Measurements from ENCODE around the gene TBC1D21. TPM values are rescaled to one million over a fixed set of nuclear protein-coding genes. Genes with fewer than 3 reads are reported as not detected.

Gene TBC1D21
- total and polyA plus RNA-seq, 8 donors, result not detected

DNA sequence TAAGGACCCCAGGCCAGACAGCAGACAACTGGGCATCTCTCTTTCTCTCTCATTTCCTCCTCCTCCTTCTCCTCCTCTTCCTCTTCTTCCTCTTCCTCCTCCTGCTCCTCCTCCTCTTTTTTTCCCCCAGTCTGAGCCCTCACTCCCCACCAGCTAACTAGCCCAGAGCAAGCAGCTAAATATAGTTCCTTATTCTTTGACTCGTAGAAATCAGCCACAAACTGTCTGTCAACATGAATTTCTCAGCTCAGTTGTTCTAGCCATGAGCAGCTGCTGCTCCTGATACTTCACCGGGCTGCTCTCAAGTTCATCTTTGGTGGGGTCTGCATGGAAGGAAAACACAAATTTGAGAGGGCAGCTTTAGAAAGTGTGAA lies 33.7 kb downstream of the TBC1D21 start:
- ATAC-seq, result no peak
- no peak overlapping the region for H3K4me3 ChIP-seq
- FAIRE-seq, result no peak
- no peaks in the 10 kb centered on the region for H3K9me3 ChIP-seq
- no peaks in the 10 kb centered on the region for H3K4me1 ChIP-seq
- TF ChIP-seq, protein P1, sequence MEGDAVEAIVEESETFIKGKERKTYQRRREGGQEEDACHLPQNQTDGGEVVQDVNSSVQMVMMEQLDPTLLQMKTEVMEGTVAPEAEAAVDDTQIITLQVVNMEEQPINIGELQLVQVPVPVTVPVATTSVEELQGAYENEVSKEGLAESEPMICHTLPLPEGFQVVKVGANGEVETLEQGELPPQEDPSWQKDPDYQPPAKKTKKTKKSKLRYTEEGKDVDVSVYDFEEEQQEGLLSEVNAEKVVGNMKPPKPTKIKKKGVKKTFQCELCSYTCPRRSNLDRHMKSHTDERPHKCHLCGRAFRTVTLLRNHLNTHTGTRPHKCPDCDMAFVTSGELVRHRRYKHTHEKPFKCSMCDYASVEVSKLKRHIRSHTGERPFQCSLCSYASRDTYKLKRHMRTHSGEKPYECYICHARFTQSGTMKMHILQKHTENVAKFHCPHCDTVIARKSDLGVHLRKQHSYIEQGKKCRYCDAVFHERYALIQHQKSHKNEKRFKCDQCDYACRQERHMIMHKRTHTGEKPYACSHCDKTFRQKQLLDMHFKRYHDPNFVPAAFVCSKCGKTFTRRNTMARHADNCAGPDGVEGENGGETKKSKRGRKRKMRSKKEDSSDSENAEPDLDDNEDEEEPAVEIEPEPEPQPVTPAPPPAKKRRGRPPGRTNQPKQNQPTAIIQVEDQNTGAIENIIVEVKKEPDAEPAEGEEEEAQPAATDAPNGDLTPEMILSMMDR (IDR thresholded peaks at IDR 0.05), result no peak
- no peaks in the 10 kb centered on the region for H3K27me3 ChIP-seq
- H3K36me3 ChIP-seq, result no peaks in the 10 kb centered on the region
- no peak for DNase-seq
- no peak overlapping the region for H3K27ac ChIP-seq
- intact Hi-C loops (cut with DNase I), result no loop called here
- 77 to 88% methylated on average over 2 of the region's 2 CpGs for WGBS, 2 donors

DNA sequence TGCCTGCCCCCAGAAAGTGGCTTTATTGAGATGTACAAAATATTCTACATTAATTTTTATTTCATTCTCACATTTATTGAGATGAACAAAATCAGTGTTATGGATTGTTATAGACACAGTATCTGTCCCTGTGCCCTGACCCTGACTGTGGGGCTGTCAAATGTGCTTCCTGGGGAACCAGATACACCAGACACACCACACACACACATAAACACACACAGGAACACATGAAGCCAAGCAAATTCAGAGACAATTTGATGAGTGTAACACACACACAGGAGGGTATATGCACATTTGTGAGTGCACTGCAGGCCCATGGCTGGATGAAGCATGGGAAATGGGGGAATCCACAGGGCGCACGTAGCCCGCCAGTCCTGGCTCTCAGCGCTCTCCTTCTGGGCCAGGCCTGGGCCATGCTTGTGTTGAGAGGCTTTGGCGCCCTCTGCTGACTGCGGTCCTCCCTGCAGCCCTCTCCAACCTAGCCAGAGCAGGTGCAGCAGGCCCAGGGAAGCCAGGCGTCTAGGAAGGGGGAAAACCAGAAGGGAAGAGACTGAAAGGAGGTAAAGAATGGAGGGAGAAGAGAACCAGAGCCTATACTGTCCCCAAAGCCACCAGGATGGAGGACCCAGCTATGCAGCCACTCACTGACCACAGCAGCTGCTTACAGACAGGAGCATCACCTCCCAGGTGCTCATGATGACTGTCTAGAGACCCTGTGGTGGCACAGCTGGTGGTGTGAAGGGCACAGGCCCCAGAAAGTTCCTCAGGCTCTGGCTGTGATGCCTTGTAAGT lies 34.9 kb downstream of the TBC1D21 start:
- WGBS, 2 donors, result 15 to 23% methylated on average over 7 of the region's 7 CpGs
- peak; percentile 59 to 93 (median 82) for DNase-seq

DNA sequence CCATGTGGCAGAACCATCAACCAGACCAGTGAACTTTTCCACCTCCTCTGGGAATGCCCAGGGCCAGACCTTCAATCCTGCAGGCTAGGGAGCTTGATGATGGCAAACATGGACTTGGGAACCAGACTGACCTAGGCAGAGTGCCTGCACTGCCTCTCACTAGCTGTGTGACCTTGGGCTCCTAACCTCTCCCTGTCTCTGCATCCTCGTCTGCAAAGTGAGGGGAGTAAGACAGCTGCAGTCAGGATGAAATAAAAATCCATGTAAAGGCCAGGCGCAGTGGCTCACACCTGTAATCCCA lies 35.4 kb downstream of the TBC1D21 start:
- Histone ChIP-seq H3K9me3 (no peaks in the 10 kb centered on the region), H3K4me3 (no peak overlapping the region), H3K4me1 (no peaks in the 10 kb centered on the region), H3K27me3 (no peaks in the 10 kb centered on the region), H3K27ac (no peak overlapping the region), H3K36me3 (no peaks in the 10 kb centered on the region)
- FAIRE-seq (no peak), ATAC-seq (no peak), DNase-seq (no peak)
- intact Hi-C loops (cut with DNase I), result no loop called here
- TF ChIP-seq, protein P1 (IDR thresholded peaks at IDR 0.05), result no peak
- 92 to 96% methylated on average over 2 of the region's 2 CpGs for WGBS, 2 donors

More for the DNA sequence above, 34.9 kb downstream of the TBC1D21 start:
- Histone ChIP-seq H3K4me1 (no peaks in the 10 kb centered on the region), H3K4me3 (no peak overlapping the region), H3K27ac (no peak overlapping the region), H3K9me3 (no peaks in the 10 kb centered on the region), H3K36me3 (no peaks in the 10 kb centered on the region), H3K27me3 (no peaks in the 10 kb centered on the region)
- intact Hi-C loops (cut with DNase I), result no loop called here
- TF ChIP-seq, protein P1 (IDR thresholded peaks at IDR 0.05), result peak; percentile 40 to 81 (median 71)
- ATAC-seq, result peak; percentile 90 to 99 (median 98)
- FAIRE-seq, result no peak

DNA sequence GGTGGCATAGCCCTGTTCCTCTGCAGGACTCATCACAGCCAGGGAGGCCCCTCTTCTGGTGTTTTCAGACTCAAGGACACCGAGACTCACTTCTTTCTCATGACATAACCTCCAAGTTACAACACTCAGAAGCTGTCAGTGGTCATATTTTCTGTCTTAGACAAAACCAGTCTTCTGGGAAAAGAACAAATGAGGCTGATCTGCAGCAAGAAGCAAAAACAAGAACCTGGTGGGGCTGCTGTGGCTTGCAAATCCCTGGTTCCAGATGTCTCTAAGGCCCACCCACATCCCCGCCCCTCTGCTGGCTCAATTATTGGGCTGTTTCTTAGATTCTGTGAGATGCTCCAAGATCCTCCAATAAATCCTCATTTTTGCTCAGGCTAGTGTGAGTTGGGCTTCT lies 36.3 kb downstream of the TBC1D21 start:
- TF ChIP-seq, protein P1 (IDR thresholded peaks at IDR 0.05), result no peak
- FAIRE-seq (no peak), DNase-seq (no peak), ATAC-seq (no peak)
- Histone ChIP-seq H3K27ac (no peak overlapping the region), H3K4me3 (no peak overlapping the region), H3K36me3 (no peaks in the 10 kb centered on the region), H3K9me3 (no peaks in the 10 kb centered on the region), H3K27me3 (no peaks in the 10 kb centered on the region), H3K4me1 (no peaks in the 10 kb centered on the region)
- 81 to 85% methylated on average over 2 of the region's 2 CpGs for WGBS, 2 donors
- intact Hi-C loops (cut with DNase I), result no loop called here

DNA sequence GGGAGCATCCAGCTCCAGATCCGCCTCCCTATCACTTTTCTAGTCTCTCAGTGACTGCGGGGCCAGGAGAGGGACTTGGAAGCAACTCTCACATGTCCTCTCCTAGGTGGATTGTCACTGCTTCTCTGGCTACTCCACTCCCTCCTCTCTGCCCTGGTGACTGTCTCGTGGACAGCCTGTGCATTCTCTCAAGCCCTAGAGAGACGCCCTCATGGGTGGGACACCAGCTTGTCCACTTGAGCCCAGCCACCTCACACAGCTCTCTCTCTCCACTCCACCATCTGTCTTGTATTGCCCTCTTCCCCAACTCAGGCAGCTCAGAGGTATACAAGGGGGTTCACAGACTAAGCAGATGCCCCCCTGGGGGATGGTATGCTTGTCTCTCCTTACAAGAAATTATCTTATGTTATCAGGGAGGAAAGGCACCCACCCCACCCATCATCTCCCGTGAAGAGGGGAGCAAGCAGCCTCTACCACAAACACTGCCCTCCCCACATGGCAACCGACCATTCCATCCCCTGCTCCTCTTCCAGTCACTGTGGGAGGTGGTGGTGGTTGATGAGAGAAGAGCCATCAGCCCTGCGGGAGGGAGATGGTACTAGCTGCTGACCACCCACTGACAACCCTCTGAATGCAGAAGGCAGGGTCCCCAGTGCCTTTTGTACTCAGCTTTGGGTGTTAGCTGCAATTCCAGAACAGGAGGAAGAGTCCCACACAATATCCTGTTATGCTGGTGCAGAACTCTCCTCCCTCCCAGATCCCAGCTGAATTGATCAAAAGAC lies 37.3 kb downstream of the TBC1D21 start:
- no peaks in the 10 kb centered on the region for H3K9me3 ChIP-seq
- H3K36me3 ChIP-seq, result no peaks in the 10 kb centered on the region
- ATAC-seq (no peak), FAIRE-seq (no peak), DNase-seq (no peak)
- H3K4me1 ChIP-seq, result no peaks in the 10 kb centered on the region
- WGBS, 2 donors, result 71 to 73% methylated on average over 7 of the region's 7 CpGs
- TF ChIP-seq, protein P1 (IDR thresholded peaks at IDR 0.05), result no peak
- H3K27me3 ChIP-seq, result no peaks in the 10 kb centered on the region
- no peak overlapping the region for H3K27ac ChIP-seq
- H3K4me3 ChIP-seq, result no peak overlapping the region
- intact Hi-C loops (cut with DNase I), result no loop called here

Data from pancreas (tissue), 10 donors.